Lower leg skin (tissue), 4 donors: Measurements from ENCODE around the gene APOC3. TPM values are rescaled to one million over a fixed set of nuclear protein-coding genes. Genes with fewer than 3 reads are reported as not detected.

Experiments
- DNase-seq, 2 donors: peaks; one replicate each; pipeline ENCODE4 v3.0.0-alpha.2; 2019; ENCODE audit warnings: low spot score in 2 of 2
- H3K4me3 ChIP-seq: fragments of 200-600 bp; sonication (generic); 2 replicates; pipeline ENCODE4 v1.5.1; 2017; ENCODE audit warnings: mild to moderate bottlenecking, low read depth; ENCODE audit not compliant: poor library complexity, severe bottlenecking
- POLR2A ChIP-seq, 2 donors: fragments of 450-650 bp; IDR thresholded peaks; one replicate each; pipeline ENCODE4 v1.6.1; 2016 to 2017; ENCODE audit warnings: antibody characterized with exemption in 2 of 2, mild to moderate bottlenecking in 1 of 2, moderate library complexity in 1 of 2
- WGBS, 2 donors: methylation state at CpG; one replicate each; pipeline ENCODE4 v1.1.5; 2018; 5-methylcytosine and 5-hydroxymethylcytosine counted together
- intact Hi-C: fragments of 100-400 bp; cut with DNase I; formaldehyde crosslinking; loops from one replicate; pipeline ENCODE4 v1.15.0; 2023; ENCODE audit warnings: low total_unique reads
- total RNA-seq, 4 donors: library from RNA; depleted of rRNA; stranded (reverse); fragments of >200 nt; gene quantifications; one replicate each; pipeline ENCODE4 v1.1.0, GENCODE V29; 2016
- TF ChIP-seq, protein P1 (sequence below), 3 donors: fragments of 450-650 bp; IDR thresholded peaks; one replicate each; pipeline ENCODE4 v1.5.1; 2016; ENCODE audit warnings: antibody characterized with exemption in 3 of 3, mild to moderate bottlenecking in 3 of 3, moderate library complexity in 2 of 3

Gene APOC3
- total RNA-seq, 4 donors from 2014 or later = not detected

DNA sequence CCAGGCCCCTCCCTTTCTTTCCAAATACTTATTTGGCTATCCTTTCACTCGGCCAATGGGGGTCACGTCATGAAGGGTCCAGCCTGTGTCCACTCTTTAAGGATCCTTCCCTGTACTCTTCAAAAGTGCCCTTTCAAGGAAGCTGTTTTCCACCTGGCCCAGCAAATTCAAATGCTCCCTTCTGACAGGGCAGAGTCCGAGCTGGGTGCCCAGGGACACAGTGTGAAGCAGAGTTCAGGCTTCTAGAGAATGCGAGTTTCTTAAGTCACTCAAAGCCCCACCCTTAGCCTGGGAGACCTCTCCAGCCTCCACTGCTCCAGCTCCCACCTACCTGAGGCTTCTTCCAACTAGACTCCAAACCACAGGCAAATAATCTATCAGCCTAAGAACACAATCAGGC is 13.2 kb downstream of the APOC3 start:
- intact Hi-C loops = no loop called here
- 83 to 86% methylated on average over 4 of the region's 4 CpGs for WGBS, 2 donors
- no peak for DNase-seq
- H3K4me3 ChIP-seq = no peak overlapping the region
- TF ChIP-seq POLR2A (IDR thresholded peaks at IDR 0.05) = no peak
- TF ChIP-seq, protein P1, sequence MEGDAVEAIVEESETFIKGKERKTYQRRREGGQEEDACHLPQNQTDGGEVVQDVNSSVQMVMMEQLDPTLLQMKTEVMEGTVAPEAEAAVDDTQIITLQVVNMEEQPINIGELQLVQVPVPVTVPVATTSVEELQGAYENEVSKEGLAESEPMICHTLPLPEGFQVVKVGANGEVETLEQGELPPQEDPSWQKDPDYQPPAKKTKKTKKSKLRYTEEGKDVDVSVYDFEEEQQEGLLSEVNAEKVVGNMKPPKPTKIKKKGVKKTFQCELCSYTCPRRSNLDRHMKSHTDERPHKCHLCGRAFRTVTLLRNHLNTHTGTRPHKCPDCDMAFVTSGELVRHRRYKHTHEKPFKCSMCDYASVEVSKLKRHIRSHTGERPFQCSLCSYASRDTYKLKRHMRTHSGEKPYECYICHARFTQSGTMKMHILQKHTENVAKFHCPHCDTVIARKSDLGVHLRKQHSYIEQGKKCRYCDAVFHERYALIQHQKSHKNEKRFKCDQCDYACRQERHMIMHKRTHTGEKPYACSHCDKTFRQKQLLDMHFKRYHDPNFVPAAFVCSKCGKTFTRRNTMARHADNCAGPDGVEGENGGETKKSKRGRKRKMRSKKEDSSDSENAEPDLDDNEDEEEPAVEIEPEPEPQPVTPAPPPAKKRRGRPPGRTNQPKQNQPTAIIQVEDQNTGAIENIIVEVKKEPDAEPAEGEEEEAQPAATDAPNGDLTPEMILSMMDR (IDR thresholded peaks at IDR 0.05) = no peak

DNA sequence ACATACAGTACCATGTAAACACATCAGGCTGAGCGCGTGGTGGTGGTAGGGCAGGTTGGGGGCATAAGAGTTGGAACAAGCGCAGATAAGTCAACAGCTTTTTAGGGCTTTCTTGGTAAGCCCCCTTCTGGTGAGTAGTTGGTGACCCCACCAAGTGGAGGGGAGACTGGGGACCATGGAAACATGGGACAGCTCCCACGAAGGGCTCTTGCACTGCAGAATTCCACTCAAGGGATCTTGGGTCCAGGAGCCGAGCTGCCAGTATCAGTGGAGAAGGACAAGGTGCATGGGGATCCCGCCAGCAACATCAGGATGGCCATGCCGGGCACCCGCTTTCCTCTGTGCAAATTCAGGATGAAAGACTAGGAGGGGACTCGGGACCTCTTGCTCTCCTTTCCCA is 14.0 kb downstream of the APOC3 start:
- no peak for TF ChIP-seq POLR2A (IDR thresholded peaks at IDR 0.05)
- TF ChIP-seq, protein P1 (IDR thresholded peaks at IDR 0.05) = no peak
- DNase-seq = no peak
- H3K4me3 ChIP-seq = no peak overlapping the region
- 93 to 98% methylated on average over 9 of the region's 9 CpGs for WGBS, 2 donors
- intact Hi-C loops = no loop called here

DNA sequence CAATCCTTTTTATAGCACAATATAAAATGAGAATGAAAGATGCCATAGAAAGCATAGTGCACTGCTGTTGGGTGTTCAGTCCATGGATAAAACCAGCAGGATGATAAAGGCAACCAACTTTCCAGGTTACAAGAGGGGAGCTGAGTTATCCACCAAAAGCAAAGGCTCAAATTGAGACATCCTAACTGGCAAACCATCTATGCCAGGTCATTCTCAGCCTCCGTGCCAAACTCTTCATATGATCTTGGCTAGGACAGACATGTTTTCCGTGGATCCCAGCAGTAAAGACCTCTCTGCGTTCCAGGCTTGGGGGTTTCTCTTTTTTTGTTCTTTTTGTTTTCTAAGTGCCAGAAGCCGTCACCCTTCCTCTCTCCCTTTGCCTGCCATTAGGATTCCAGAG is 15.0 kb downstream of the APOC3 start:
- 81 to 85% methylated on average over 4 of the region's 4 CpGs for WGBS, 2 donors
- no peak for DNase-seq
- intact Hi-C loops = no loop called here
- TF ChIP-seq, protein P1 (IDR thresholded peaks at IDR 0.05) = no peak
- no peak for TF ChIP-seq POLR2A (IDR thresholded peaks at IDR 0.05)
- no peak overlapping the region for H3K4me3 ChIP-seq

DNA sequence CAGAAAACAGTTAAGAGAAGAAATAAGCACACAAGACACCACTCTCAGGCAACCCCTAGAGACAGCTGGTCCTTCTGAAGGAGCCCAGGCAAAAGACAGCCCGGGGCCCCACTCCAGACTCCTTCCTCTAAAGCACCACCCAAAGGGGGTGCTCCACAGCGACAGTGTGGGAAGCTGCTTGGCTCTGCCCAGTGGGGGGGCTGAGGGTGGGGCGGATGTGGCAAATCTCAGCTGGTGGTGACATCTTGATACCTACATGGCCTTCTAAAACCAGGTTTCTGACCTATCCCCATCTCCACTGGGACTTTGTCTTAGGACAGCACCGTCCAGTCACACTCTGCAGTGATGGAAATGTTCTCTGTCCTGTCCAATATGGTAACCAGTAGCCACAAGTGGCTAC is 17.9 kb downstream of the APOC3 start:
- no peak for DNase-seq
- 97 to 100% methylated on average over 3 to 4 of the region's 4 CpGs for WGBS, 2 donors
- H3K4me3 ChIP-seq = no peak overlapping the region
- TF ChIP-seq, protein P1 (IDR thresholded peaks at IDR 0.05) = no peak
- no peak for TF ChIP-seq POLR2A (IDR thresholded peaks at IDR 0.05)
- intact Hi-C loops = no loop called here

DNA sequence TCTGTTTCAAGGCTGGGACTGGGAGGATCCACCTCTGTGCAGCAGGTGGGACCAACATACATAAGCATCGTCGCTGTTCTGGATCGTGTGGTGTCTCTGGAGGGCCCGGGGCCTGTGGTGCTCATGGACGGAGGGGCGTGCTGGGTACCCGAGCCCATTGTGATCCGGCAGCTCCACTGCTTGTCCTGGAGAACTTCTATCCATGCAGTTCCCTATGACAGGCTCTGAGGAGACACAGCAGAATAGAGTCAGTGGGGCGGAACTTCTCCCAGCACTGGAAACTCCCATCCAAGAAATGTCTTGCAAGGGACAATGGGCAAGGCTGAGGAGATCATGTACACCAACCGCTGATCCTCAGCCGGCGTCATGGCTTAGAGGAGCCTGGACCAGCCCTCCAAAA is 19.4 kb downstream of the APOC3 start:
- TF ChIP-seq, protein P1 (IDR thresholded peaks at IDR 0.05) = no peak
- no peak for TF ChIP-seq POLR2A (IDR thresholded peaks at IDR 0.05)
- intact Hi-C loops = no loop called here
- WGBS, 2 donors = 96 to 100% methylated on average over 8 to 12 of the region's 12 CpGs
- DNase-seq = no peak
- no peak overlapping the region for H3K4me3 ChIP-seq

DNA sequence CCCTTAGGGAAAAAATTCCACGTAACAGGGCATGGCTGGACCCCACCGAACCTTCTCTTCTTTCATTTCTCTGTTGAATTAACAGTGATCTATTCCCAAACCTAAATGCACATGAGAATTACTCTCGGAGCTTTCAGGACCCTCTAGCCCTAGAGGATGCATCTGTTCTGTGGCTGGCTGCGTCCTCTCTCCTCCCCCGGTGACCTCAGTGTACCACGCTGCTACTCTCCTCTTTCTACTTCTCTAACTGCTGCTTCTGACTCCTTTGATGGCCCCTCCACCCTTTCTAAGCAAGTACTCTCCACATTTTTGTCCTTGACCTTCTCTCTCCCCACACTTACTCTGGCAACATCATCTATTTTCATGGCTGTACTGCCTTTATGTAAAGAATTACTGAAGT is 19.8 kb downstream of the APOC3 start:
- intact Hi-C loops = no loop called here
- no peak for TF ChIP-seq POLR2A (IDR thresholded peaks at IDR 0.05)
- 88 to 92% methylated on average over 6 of the region's 6 CpGs for WGBS, 2 donors
- no peak for DNase-seq
- H3K4me3 ChIP-seq = no peak overlapping the region
